OCI-LY3 (cell line): ENCODE data around the gene CMSS1.

Source experiments
- H2AFZ ChIP-seq: fragments of 200-600, 300-600 bp; shearing (Covaris generic); 2 replicates; pipeline ENCODE4 v1.6.0; 2014; ENCODE audit warnings: antibody characterized with exemption, low read depth, low read length
- H3K27ac ChIP-seq: fragments of 200-600, 300-600 bp; sonication (generic); 2 replicates; pipeline ENCODE4 v1.5.1; 2014; ENCODE audit warnings: mild to moderate bottlenecking, low read length, moderate library complexity, mixed read lengths
- H3K27me3 ChIP-seq: fragments of 200-600, 300-600 bp; sonication (generic); 2 replicates; pipeline ENCODE4 v1.6.1; 2014; ENCODE audit warnings: low read depth, low read length, mixed read lengths
- H3K36me3 ChIP-seq: fragments of 200-600, 300-600 bp; sonication (generic); replicated peaks from 2 replicates; pipeline ENCODE3; 2014; ENCODE audit warnings: low read depth, low read length, mixed read lengths
- H3K4me1 ChIP-seq: fragments of 300-600, 200-600 bp; sonication (generic); 2 replicates; pipeline ENCODE4 v1.6.1; 2014; ENCODE audit warnings: low read length, mixed read lengths
- H3K4me2 ChIP-seq: fragments of 200-600, 300-600 bp; sonication (generic); 2 replicates; pipeline ENCODE4 v1.6.1; 2014; ENCODE audit warnings: low read length, mixed read lengths
- H3K4me3 ChIP-seq: fragments of 300-600, 200-600 bp; sonication (generic); 2 replicates; pipeline ENCODE4 v1.5.1; 2014; ENCODE audit warnings: antibody characterized with exemption, mild to moderate bottlenecking, low read length, moderate library complexity
- H3K79me2 ChIP-seq: fragments of 300-600, 200-600 bp; shearing (Covaris generic); 2 replicates; pipeline ENCODE4 v1.6.1; 2014; ENCODE audit warnings: mild to moderate bottlenecking, low read length, mixed read lengths
- H3K9ac ChIP-seq: fragments of 300-600, 200-600 bp; shearing (Covaris generic); 2 replicates; pipeline ENCODE4 v1.6.0; 2014; ENCODE audit warnings: mild to moderate bottlenecking, low read length, moderate library complexity
- H3K9me3 ChIP-seq: fragments of 200-600, 300-600 bp; shearing (Covaris generic); 2 replicates; pipeline ENCODE4 v1.6.1; 2014; ENCODE audit warnings: low read length, mixed read lengths; ENCODE audit not compliant: insufficient read depth
- H4K20me1 ChIP-seq: fragments of 200-600, 300-600 bp; sonication (generic); 2 replicates; pipeline ENCODE4 v1.6.1; 2016; ENCODE audit warnings: low read length, mixed read lengths; ENCODE audit not compliant: insufficient read depth
- CTCF ChIP-seq: fragments of 200-600, 300-600 bp; sonication (generic); IDR thresholded peaks from 2 replicates; pipeline ENCODE4 v1.5.1; 2014; ENCODE audit warnings: antibody characterized with exemption, low read length, low read depth
- EZH2phosphoT487 ChIP-seq: fragments of 200-600 bp; shearing (Covaris generic); IDR thresholded peaks from 2 replicates; pipeline ENCODE4 v1.6.1; 2018; ENCODE audit warnings: antibody characterized with exemption, mixed run types, low read depth

Gene CMSS1

GRCh38 chr3:99854756-99855298, 37.2 kb downstream of the CMSS1 start:
- Histone ChIP-seq H3K9me3 (no peaks in the 10 kb centered on the region), H3K79me2 (peaks cover 50% of the 10 kb centered on the region), H3K4me2 (no peak overlapping the region), H2AFZ (no peak overlapping the region), H3K36me3 (peaks cover 2% of the 10 kb centered on the region), H4K20me1 (peaks cover 24% of the 10 kb centered on the region), H3K27ac (no peak overlapping the region), H3K27me3 (no peaks in the 10 kb centered on the region), H3K9ac (no peak overlapping the region), H3K4me1 (peaks cover 23% of the 10 kb centered on the region), H3K4me3 (no peak overlapping the region)
- no peak for TF ChIP-seq CTCF

- H4K20me1 ChIP-seq, result peaks cover 21% of the 10 kb centered on the region
Observed at GRCh38 chr3:99855900-99856299, 38.2 kb downstream of the CMSS1 start.

GRCh38 chr3:99856437-99857220, 39.0 kb downstream of the CMSS1 start:
- Histone ChIP-seq H3K9me3 (no peaks in the 10 kb centered on the region), H3K79me2 (peaks cover 37% of the 10 kb centered on the region), H3K36me3 (peaks cover 2% of the 10 kb centered on the region), H2AFZ (no peak overlapping the region), H3K9ac (no peak overlapping the region), H4K20me1 (peaks cover 13% of the 10 kb centered on the region), H3K4me2 (no peak overlapping the region), H3K4me3 (no peak overlapping the region), H3K27me3 (no peaks in the 10 kb centered on the region), H3K27ac (no peak overlapping the region), H3K4me1 (peaks cover 8% of the 10 kb centered on the region)
- no peak for TF ChIP-seq EZH2phosphoT487

More at GRCh38 chr3:99855900-99856299, 38.2 kb downstream of the CMSS1 start:
- peaks cover 2% of the 10 kb centered on the region for H3K36me3 ChIP-seq
- no peak overlapping the region for H3K4me3 ChIP-seq
- H3K79me2 ChIP-seq, result peaks cover 44% of the 10 kb centered on the region
- TF ChIP-seq EZH2phosphoT487, result no peak
- no peak for TF ChIP-seq CTCF
- H3K9me3 ChIP-seq, result no peaks in the 10 kb centered on the region
- no peaks in the 10 kb centered on the region for H3K27me3 ChIP-seq
- no peak overlapping the region for H3K9ac ChIP-seq
- no peak overlapping the region for H3K27ac ChIP-seq
- no peak overlapping the region for H3K4me2 ChIP-seq
- peaks cover 13% of the 10 kb centered on the region for H3K4me1 ChIP-seq
- no peak overlapping the region for H2AFZ ChIP-seq

GRCh38 chr3:99857278-99857677, 39.6 kb downstream of the CMSS1 start:
- Histone ChIP-seq H3K27ac (no peak overlapping the region), H3K4me2 (no peak overlapping the region), H3K27me3 (no peaks in the 10 kb centered on the region), H3K9me3 (no peaks in the 10 kb centered on the region), H4K20me1 (peaks cover 8% of the 10 kb centered on the region), H2AFZ (no peak overlapping the region), H3K4me1 (peaks cover 8% of the 10 kb centered on the region), H3K9ac (no peak overlapping the region), H3K36me3 (peaks cover 2% of the 10 kb centered on the region), H3K79me2 (peaks cover 32% of the 10 kb centered on the region), H3K4me3 (no peak overlapping the region)
- TF ChIP-seq CTCF (no peak), EZH2phosphoT487 (no peak)
